ENCODE results near the gene EMILIN1. TPM values are rescaled to one million over a fixed set of nuclear protein-coding genes. Genes with fewer than 3 reads are reported as not detected.
"Not testable (repeated sequence)": the region's sequence is repeated elsewhere in the genome, so short reads cannot be mapped to it uniquely, and the experiment has no call there.

EMILIN1 gene
- total RNA-seq, 1 donor from 2014 or later: 7.4 TPM

DNA sequence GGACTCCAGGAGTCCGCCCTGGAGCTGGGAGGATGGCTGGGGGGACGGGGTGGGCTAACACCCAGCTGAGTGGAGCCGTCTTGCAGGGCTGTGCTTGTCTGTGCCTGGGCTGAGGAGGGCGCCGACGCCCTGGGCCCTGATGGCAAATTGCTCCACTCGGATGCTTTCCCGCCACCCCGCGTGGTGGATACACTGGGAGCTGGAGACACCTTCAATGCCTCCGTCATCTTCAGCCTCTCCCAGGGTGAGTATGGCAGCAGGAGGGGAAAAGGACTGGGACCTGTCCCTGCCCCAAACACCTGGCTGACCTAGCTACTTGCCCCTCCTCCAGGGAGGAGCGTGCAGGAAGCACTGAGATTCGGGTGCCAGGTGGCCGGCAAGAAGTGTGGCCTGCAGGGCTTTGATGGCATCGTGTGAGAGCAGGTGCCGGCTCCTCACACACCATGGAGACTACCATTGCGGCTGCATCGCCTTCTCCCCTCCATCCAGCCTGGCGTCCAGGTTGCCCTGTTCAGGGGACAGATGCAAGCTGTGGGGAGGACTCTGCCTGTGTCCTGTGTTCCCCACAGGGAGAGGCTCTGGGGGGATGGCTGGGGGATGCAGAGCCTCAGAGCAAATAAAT, 21.0 kb downstream of the EMILIN1 start:
- TF ChIP-seq, protein P1, sequence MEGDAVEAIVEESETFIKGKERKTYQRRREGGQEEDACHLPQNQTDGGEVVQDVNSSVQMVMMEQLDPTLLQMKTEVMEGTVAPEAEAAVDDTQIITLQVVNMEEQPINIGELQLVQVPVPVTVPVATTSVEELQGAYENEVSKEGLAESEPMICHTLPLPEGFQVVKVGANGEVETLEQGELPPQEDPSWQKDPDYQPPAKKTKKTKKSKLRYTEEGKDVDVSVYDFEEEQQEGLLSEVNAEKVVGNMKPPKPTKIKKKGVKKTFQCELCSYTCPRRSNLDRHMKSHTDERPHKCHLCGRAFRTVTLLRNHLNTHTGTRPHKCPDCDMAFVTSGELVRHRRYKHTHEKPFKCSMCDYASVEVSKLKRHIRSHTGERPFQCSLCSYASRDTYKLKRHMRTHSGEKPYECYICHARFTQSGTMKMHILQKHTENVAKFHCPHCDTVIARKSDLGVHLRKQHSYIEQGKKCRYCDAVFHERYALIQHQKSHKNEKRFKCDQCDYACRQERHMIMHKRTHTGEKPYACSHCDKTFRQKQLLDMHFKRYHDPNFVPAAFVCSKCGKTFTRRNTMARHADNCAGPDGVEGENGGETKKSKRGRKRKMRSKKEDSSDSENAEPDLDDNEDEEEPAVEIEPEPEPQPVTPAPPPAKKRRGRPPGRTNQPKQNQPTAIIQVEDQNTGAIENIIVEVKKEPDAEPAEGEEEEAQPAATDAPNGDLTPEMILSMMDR (IDR thresholded peaks at IDR 0.05; ENCODE audit: insufficient read depth, low read length, poor library complexity, severe bottlenecking): no peak
- H3K27me3 ChIP-seq (ENCODE audit: control insufficient read depth, insufficient read depth, low read length): no peaks in the 10 kb centered on the region
- no peaks in the 10 kb centered on the region for H3K36me3 ChIP-seq (ENCODE audit: control insufficient read depth, insufficient read depth, low read length)
- no peak for DNase-seq (ENCODE audit: low read depth)
- H3K4me3 ChIP-seq (ENCODE audit: low read depth, low read length): no peak overlapping the region

DNA sequence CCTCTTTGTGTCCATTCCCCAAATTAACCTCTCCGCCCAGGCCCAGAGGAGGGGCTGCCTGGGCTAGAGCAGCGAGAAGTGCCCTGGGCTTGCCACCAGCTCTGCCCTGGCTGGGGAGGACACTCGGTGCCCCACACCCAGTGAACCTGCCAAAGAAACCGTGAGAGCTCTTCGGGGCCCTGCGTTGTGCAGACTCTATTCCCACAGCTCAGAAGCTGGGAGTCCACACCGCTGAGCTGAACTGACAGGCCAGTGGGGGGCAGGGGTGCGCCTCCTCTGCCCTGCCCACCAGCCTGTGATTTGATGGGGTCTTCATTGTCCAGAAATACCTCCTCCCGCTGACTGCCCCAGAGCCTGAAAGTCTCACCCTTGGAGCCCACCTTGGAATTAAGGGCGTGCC, 21.6 kb downstream of the EMILIN1 start:
- Histone ChIP-seq H3K4me3 (ENCODE audit: low read depth, low read length) (no peak overlapping the region), H3K27me3 (ENCODE audit: control insufficient read depth, insufficient read depth, low read length) (no peaks in the 10 kb centered on the region), H3K36me3 (ENCODE audit: control insufficient read depth, insufficient read depth, low read length) (no peaks in the 10 kb centered on the region)
- DNase-seq (ENCODE audit: low read depth): no peak
- TF ChIP-seq, protein P1 (IDR thresholded peaks at IDR 0.05; ENCODE audit: insufficient read depth, low read length, poor library complexity, severe bottlenecking): no peak

DNA sequence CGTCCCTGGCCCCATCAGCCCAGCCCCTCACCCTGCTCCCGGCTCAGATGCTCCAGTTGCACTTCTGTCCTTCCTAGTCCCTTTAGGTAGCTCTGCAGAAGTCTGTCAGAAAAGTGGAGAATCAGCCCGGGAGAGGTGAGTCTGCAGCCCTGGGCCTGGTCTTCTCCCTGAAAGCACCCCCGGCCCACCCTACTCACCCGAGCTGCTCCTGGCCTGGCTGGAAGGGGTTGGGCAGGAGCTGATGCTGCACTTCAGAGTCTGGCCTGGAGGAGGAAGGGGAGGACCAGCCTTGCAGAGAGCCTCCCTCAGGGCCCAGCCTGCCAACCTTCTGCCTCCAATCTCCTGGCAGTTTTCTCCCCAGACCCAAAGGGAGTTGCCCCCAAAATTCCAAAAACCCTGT, 23.9 kb downstream of the EMILIN1 start:
- DNase-seq (ENCODE audit: low read depth): no peak
- Histone ChIP-seq H3K36me3 (ENCODE audit: control insufficient read depth, insufficient read depth, low read length) (no peaks in the 10 kb centered on the region), H3K27me3 (ENCODE audit: control insufficient read depth, insufficient read depth, low read length) (no peaks in the 10 kb centered on the region), H3K4me3 (ENCODE audit: low read depth, low read length) (no peak overlapping the region)
- TF ChIP-seq, protein P1 (IDR thresholded peaks at IDR 0.05; ENCODE audit: insufficient read depth, low read length, poor library complexity, severe bottlenecking): no peak

DNA sequence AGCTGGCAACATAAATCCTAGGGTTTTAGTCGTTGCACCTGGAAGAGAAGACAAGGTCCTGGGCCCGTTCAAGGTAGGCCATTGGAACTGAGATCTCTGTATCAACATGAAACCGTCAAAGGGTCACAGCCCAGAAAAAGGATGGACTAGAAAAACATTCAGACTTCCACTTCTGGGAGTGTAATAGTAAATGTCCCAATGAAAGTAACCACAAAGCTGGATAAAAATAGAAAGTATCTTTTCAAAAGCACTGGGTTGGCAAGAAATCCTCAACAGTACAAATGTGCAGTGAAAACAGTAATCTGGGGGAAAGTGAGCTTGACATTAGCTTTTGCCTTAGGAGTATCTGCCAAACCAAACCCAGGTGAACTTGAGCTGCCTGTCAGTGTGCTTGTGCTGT, 27.6 kb downstream of the EMILIN1 start:
- TF ChIP-seq, protein P1 (IDR thresholded peaks at IDR 0.05; ENCODE audit: insufficient read depth, low read length, poor library complexity, severe bottlenecking): no peak
- Histone ChIP-seq H3K4me3 (ENCODE audit: low read depth, low read length) (no peak overlapping the region), H3K27me3 (ENCODE audit: control insufficient read depth, insufficient read depth, low read length) (no peaks in the 10 kb centered on the region), H3K36me3 (ENCODE audit: control insufficient read depth, insufficient read depth, low read length) (no peaks in the 10 kb centered on the region)
- no peak for DNase-seq (ENCODE audit: low read depth)

DNA sequence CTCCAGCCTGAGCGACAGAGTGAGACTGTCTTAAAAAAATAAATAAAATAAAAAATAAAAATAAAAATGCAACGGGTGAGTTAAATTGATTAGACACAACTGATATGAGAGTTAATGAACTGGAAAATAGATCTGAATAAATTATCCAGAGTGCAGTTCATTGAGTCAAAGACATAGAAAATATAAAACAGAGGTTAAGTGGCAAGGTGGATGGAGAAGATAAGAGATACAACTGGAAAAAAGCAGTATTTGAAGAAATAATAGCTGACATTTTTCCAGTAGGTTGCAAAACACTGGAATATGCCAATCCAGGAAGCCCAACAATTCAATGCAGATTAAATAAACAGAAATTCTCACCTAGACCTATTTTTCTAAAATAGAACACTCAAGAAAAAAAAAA, 29.8 kb downstream of the EMILIN1 start:
- TF ChIP-seq, protein P1 (IDR thresholded peaks at IDR 0.05; ENCODE audit: insufficient read depth, low read length, poor library complexity, severe bottlenecking): no peak
- H3K4me3 ChIP-seq (ENCODE audit: low read depth, low read length): no peak overlapping the region
- H3K36me3 ChIP-seq (ENCODE audit: control insufficient read depth, insufficient read depth, low read length): no peaks in the 10 kb centered on the region
- DNase-seq (ENCODE audit: low read depth): no peak
- peaks cover 3% of the 10 kb centered on the region for H3K27me3 ChIP-seq (ENCODE audit: control insufficient read depth, insufficient read depth, low read length)

DNA sequence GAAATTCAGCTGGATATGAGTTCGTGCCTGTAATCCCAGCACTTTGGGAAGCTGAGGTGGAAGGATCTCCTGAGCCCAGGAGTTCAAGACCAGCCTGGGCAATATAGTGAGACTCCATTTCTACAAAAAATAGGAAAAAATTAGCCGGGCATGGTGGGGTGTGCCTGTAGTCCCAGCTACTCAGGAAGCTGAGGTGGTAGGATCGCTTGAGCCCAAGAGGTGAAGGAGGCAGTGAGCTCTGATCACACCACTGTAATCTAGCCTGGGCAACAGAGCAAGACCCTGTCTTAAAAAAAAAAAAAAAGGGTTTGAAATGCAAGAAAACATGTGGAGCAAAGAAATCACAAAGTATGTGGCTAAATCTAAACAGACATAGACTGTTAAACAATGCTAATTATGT, 30.7 kb downstream of the EMILIN1 start:
- Histone ChIP-seq H3K27me3 (ENCODE audit: control insufficient read depth, insufficient read depth, low read length) (peaks cover 3% of the 10 kb centered on the region), H3K4me3 (ENCODE audit: low read depth, low read length) (no peak overlapping the region), H3K36me3 (ENCODE audit: control insufficient read depth, insufficient read depth, low read length) (no peaks in the 10 kb centered on the region)
- DNase-seq (ENCODE audit: low read depth): no peak
- TF ChIP-seq, protein P1 (IDR thresholded peaks at IDR 0.05; ENCODE audit: insufficient read depth, low read length, poor library complexity, severe bottlenecking): no peak

DNA sequence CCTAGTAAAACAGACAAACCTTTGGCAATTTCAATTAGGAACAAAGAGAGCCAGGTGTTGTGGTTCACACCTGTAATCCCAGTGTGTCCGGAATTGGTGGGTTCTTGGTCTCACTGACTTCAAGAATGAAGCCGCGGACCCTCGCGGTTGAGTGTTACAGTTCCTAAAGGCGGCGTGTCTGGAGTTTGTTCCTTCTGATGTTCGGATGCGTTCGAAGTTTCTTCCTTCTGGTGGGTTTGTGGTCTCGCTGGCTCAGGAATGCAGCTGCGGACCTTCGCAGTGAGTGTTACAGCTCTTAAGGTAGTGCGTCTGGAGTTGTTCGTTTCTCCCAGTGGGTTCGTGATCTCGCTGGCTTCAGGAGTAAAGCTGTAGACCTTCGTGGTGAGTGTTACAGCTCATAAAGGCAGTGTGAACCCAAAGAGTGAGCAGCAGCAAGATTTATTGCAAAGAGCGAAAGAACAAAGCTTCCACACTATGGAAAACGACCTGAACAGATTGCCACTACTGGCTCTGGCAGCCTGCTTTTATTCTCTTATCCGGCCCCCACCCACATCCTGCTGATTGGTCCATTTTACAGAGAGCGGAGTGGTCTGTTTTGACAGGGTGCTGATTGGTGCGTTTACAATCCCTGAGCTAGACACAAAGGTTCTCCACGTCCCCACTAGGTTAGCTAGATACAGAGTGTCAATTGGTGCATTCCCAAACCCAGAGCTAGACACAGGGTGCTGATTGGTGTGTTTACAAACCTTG, 32.4 kb downstream of the EMILIN1 start:
- not testable (repeated sequence) for DNase-seq (ENCODE audit: low read depth); H3K36me3 ChIP-seq (ENCODE audit: control insufficient read depth, insufficient read depth, low read length); H3K27me3 ChIP-seq (ENCODE audit: control insufficient read depth, insufficient read depth, low read length); H3K4me3 ChIP-seq (ENCODE audit: low read depth, low read length)

DNA sequence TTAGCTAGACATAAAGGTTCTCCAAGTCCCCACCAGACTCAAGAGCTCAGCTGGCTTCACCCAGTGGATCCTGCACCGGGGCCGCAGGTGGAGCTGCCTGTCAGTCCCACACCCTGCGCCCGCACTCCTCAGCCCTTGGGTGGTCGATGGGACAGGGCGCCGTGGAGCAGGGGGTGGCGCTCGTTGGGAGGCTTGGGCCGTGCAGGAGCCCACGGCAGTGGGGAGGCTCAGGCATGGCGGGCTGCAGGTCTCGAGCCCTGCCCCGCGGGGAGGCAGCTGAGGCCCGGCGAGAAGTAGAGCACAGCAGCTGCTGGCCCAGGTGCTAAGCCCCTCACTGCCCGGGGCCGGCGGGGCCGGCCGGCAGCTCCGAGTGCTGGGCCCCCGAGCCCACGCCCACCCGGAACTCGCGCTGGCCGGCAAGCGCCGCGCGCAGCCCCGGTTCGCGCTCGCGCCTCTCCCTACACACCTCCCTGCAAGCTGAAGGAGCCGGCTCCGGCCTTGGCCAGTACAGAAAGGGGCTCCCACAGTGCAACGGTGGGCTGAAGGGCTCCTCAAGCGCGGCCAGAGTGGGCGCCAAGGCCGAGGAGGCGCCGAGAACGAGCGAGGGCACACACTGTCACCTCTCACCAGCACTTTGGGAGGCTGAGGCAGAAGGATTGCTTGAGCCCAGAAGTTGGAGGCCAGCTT, 33.1 kb downstream of the EMILIN1 start:
- H3K36me3 ChIP-seq (ENCODE audit: control insufficient read depth, insufficient read depth, low read length); H3K4me3 ChIP-seq (ENCODE audit: low read depth, low read length); DNase-seq (ENCODE audit: low read depth); H3K27me3 ChIP-seq (ENCODE audit: control insufficient read depth, insufficient read depth, low read length): not testable (repeated sequence)
